Measurements from ENCODE around the gene DYTN.

Gene DYTN

DNA sequence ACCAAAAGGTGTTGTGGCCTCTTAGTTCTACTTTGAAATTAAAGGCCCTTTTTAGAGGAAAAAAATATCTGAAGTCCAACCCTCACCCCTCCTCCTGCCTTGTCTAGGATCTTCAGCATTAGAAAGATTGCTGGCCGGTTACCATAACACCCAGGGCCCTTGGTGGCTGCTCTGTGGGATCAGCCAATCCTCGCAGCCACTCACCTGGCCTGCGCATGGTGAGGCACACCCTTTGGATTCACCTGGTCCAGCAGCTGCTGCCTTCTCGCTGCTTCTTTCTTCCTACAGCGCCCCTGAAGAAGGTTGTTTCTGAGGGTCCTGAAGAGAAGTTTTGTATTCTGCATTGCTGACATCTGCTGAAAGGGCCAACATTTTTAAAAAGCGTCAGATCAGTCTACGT, 25.2 kb downstream of the DYTN start:
- Histone ChIP-seq H3K27me3 (no peaks in the 10 kb centered on the region), H3K4me1 (no peaks in the 10 kb centered on the region), H3K36me3 (no peaks in the 10 kb centered on the region), H3K9me3 (no peaks in the 10 kb centered on the region), H3K4me3 (ENCODE audit: low read depth, low read length) (no peak overlapping the region)
- TF ChIP-seq, protein P1, sequence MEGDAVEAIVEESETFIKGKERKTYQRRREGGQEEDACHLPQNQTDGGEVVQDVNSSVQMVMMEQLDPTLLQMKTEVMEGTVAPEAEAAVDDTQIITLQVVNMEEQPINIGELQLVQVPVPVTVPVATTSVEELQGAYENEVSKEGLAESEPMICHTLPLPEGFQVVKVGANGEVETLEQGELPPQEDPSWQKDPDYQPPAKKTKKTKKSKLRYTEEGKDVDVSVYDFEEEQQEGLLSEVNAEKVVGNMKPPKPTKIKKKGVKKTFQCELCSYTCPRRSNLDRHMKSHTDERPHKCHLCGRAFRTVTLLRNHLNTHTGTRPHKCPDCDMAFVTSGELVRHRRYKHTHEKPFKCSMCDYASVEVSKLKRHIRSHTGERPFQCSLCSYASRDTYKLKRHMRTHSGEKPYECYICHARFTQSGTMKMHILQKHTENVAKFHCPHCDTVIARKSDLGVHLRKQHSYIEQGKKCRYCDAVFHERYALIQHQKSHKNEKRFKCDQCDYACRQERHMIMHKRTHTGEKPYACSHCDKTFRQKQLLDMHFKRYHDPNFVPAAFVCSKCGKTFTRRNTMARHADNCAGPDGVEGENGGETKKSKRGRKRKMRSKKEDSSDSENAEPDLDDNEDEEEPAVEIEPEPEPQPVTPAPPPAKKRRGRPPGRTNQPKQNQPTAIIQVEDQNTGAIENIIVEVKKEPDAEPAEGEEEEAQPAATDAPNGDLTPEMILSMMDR (IDR thresholded peaks at IDR 0.05; ENCODE audit: low read depth, low read length), result no peak
- DNase-seq, result no peak

DNA sequence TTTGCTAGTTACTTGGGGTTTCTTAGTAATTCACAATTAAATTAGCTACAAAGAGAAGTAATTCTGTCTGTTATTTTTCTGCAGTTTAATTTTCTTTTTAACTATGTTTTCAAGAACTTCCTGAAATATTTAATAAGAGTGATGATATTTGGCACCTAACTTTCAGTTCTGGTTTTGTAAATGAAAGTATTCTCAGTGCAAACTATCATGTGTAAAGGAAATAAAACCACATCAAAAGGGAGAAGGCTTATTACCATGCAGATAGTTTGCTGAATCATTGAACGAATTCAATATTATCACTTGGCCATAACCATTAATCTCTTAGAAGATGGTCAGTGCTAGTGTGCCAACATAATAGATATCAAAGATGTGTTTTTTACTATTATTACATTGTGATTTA, 29.2 kb downstream of the DYTN start:
- no peak for DNase-seq
- TF ChIP-seq, protein P1 (IDR thresholded peaks at IDR 0.05; ENCODE audit: low read depth, low read length), result no peak

DNA sequence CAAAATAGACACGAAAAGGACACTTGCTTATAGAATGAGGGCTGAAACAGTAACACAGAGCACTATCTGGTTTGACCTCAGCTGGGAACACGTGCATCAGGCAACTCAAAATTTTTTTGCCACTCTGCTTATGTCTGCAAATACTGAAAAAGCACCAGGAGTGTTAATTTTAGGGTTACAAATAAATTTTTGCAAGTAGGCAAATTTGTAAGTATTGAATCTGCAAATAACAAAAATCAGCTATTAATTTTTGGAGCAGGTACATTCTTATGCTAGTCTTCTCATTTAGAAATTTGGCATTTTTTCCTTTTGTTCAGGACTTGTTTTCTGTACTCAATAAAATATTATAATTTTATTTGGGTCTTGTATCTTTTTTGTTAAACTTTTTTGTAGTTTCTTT, 29.7 kb downstream of the DYTN start:
- no peaks in the 10 kb centered on the region for H3K4me1 ChIP-seq
- H3K9me3 ChIP-seq, result no peaks in the 10 kb centered on the region
- no peak for DNase-seq
- H3K4me3 ChIP-seq (ENCODE audit: low read depth, low read length), result no peak overlapping the region
- TF ChIP-seq, protein P1 (IDR thresholded peaks at IDR 0.05; ENCODE audit: low read depth, low read length), result no peak
- H3K27me3 ChIP-seq, result no peaks in the 10 kb centered on the region
- H3K36me3 ChIP-seq, result no peaks in the 10 kb centered on the region

More for the DNA sequence above, 29.2 kb downstream of the DYTN start:
- Histone ChIP-seq H3K9me3 (no peaks in the 10 kb centered on the region), H3K4me1 (no peaks in the 10 kb centered on the region), H3K27me3 (no peaks in the 10 kb centered on the region), H3K36me3 (no peaks in the 10 kb centered on the region), H3K4me3 (ENCODE audit: low read depth, low read length) (no peak overlapping the region)

DNA sequence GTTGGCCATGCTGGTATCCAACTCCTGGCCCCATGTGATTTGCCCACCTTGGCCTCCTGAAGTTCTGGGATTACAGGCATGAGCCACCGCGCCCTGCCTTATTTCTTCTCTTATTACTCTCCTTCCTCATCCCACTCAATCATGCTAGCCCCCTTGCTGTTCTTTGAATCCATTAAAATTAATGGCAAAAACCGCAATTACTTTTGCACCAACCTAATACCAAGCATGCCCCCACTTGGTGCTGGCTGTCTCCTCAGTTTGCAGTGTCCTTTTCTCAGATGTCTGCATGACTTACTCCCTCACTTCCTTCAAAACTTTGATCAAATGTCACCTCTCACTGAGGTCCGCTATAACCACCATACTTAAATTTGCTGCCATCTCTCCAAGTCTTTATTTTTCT, 34.6 kb downstream of the DYTN start:
- Histone ChIP-seq H3K9me3 (no peaks in the 10 kb centered on the region), H3K4me1 (no peaks in the 10 kb centered on the region), H3K36me3 (no peaks in the 10 kb centered on the region), H3K4me3 (ENCODE audit: low read depth, low read length) (no peak overlapping the region), H3K27me3 (no peaks in the 10 kb centered on the region)
- TF ChIP-seq, protein P1 (IDR thresholded peaks at IDR 0.05; ENCODE audit: low read depth, low read length), result no peak
- no peak for DNase-seq

DNA sequence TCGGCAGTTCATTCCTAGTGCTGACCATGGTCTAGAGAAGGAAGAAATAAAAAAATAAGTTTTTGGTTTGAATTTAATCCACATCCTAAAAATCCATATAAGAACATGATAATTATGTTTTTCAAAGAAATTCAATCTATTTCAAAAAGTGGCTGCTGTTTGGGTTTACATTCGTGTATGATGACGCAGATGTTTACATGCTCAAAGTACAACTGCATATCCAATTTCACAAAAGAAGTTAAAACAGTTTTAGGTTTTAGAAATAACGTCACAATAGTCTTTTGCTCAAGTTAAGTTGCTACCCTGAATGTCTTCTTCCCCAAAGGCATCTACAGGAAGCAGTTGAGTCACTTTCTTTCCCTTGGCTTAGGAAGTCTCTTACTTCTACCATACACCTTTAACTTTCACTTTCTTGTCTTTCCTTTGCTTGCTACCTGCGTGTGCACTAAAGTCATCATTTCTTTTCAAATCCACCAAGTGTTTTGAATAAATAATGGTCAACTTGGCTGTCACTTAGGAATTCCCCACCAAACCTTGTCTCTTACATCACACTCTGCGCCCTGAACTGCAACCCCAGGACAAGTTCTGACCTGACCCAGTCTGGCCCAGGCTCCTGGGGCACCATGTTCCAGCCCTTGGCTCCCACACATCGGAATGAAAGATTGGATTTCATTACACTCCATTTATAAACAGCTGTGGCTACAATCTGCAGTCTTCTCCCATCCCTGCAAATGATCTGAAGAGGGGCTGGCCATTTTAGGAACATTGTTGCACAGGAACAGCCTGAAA, 47.5 kb downstream of the DYTN start:
- H3K27me3 ChIP-seq, result no peaks in the 10 kb centered on the region
- no peaks in the 10 kb centered on the region for H3K9me3 ChIP-seq
- no peaks in the 10 kb centered on the region for H3K36me3 ChIP-seq
- H3K4me3 ChIP-seq (ENCODE audit: low read depth, low read length), result no peak overlapping the region
- H3K4me1 ChIP-seq, result no peaks in the 10 kb centered on the region
- TF ChIP-seq, protein P1 (IDR thresholded peaks at IDR 0.05; ENCODE audit: low read depth, low read length), result no peak
- no peak for DNase-seq

DNA sequence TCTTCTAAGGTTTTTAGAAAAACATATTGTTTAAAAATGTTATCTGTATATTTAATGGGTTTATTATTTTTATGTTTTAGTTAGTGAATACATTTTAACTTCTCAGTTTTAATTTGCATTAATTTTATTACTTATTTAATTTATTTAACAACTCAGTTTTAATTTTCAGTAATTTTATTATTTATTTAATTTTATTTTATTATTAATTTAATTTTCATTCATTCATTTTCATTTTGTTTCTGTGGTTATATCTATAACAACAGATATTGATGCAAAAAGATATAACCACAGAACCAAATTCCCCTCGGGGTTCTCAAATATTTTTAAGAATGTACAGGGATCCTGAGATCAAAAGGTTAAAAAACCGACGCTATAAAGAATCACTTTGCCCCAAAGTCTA, 52.9 kb downstream of the DYTN start:
- no peaks in the 10 kb centered on the region for H3K9me3 ChIP-seq
- DNase-seq, result no peak
- no peaks in the 10 kb centered on the region for H3K36me3 ChIP-seq
- TF ChIP-seq, protein P1 (IDR thresholded peaks at IDR 0.05; ENCODE audit: low read depth, low read length), result no peak
- H3K27me3 ChIP-seq, result no peaks in the 10 kb centered on the region
- no peaks in the 10 kb centered on the region for H3K4me1 ChIP-seq
- H3K4me3 ChIP-seq (ENCODE audit: low read depth, low read length), result no peak overlapping the region

Measured in BE2C (cell line).